Ramos (cell line): Measurements from ENCODE around the gene ZFP37.

Experiments used
- in situ Hi-C: fragments of 300-500 bp; cut with MboI; formaldehyde crosslinking; loops from one replicate; pipeline ENCODE4 v1.14.3; 2022; ENCODE audit warnings: low sequenced_read_pairs; ENCODE audit not compliant: unreplicated experiment

ZFP37 gene

DNA sequence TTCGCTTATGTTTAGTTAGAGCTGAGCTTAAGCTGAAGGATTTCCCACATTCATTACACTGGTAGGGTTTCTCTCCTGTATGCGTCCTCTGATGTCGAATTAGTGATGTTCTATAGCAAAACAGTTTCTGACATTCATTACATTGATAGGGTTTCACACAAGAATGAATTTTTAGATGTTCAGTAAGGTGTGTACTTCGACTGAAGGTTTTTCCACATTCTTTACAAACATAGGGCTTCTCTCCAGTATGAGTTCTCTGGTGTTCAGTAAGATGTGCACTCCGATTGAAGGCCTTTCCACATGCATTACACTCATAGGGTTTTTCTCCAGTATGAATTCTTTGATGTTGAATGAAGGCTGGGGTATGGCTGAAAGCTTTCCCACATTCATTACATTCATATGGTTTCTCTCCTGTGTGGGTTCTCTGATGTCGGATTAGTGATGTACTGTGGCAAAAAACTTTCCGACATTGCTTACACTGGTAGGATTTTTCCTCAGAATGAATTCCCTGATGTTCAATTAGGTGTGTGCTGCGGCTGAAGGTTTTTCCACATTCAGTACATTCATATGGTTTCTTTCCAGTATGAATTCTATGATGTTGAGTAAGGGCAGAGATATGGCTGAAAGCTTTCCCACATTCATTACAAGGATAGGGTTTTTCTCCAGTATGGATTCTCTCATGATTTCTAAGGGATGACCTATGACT, 59.1 kb downstream of the ZFP37 start:
- in situ Hi-C loops, result no loop called here
